ENCODE measurements around the gene RTBDN. TPM values are rescaled to one million over a fixed set of nuclear protein-coding genes. Genes with fewer than 3 reads are reported as not detected.
A peak's percentile ranks its signal among the peaks of the same experiment; 100 is the strongest.

The RTBDN gene
- total and polyA plus RNA-seq, 10 of the 15 experiments (the other 5 are each of a cell fraction or from before 2014, with no cell fraction given): 0.45 TPM; not detected in 9

GRCh38 chr19:12793290-12794195 lies 40.8 kb downstream of the RTBDN start (continued):
- peak; percentile 12 for TF ChIP-seq MLLT1 (IDR thresholded peaks at IDR 0.05)
- TF ChIP-seq LARP7 (IDR thresholded peaks at IDR 0.05): peak; percentile 87
- TF ChIP-seq EZH2 (IDR thresholded peaks at IDR 0.05; ENCODE audit: borderline replicate concordance, control insufficient read depth, low read depth, low read length): no peak
- TF ChIP-seq NFYB (IDR thresholded peaks at IDR 0.05; ENCODE audit: insufficient read depth, low read depth, low read length): no peak
- no peak for TF ChIP-seq YBX1 (IDR thresholded peaks at IDR 0.05)
- no peak for TF ChIP-seq ZBTB40 (IDR thresholded peaks at IDR 0.05; ENCODE audit: borderline replicate concordance)
- TF ChIP-seq ATF2 (IDR thresholded peaks at IDR 0.05; ENCODE audit: low read length): no peak
- TF ChIP-seq CEBPB (IDR thresholded peaks at IDR 0.05; ENCODE audit: borderline replicate concordance in 1 of 2, low read depth in 2 of 2, low read length in 2 of 2): no peak
- TF ChIP-seq EP300 (IDR thresholded peaks at IDR 0.05; ENCODE audit: borderline replicate concordance in 1 of 2, control insufficient read depth in 1 of 2, low read depth in 2 of 2, low read length in 2 of 2): peak; percentile 29 to 57; a peak in 3 of 4 replicates
- no peak for TF ChIP-seq IRF3 (IDR thresholded peaks at IDR 0.05)
- peak; percentile 80 for TF ChIP-seq CREM (IDR thresholded peaks at IDR 0.05; ENCODE audit: low read depth)
- TF ChIP-seq RAD51 (IDR thresholded peaks at IDR 0.05): no peak
- peak; percentile 92 to 93 for TF ChIP-seq IKZF2 (IDR thresholded peaks at IDR 0.05)
- TF ChIP-seq RB1 (IDR thresholded peaks at IDR 0.05; ENCODE audit: borderline replicate concordance): peak; percentile 71; the same call in 1 of the 2 replicates
- TF ChIP-seq BACH1 (IDR thresholded peaks at IDR 0.05; ENCODE audit: borderline replicate concordance): peak; percentile 99
- peak; percentile 70; the same call in 1 of the 2 replicates for TF ChIP-seq CBFB (IDR thresholded peaks at IDR 0.05; ENCODE audit: low read depth)
- TF ChIP-seq DPF2 (IDR thresholded peaks at IDR 0.05): peak; percentile 98
- TF ChIP-seq NRF1 (conservative IDR thresholded peaks at IDR 0.05; ENCODE audit: low read depth, low read length): peak; percentile 65
- peak; percentile 87; the same call in 1 of the 2 replicates for TF ChIP-seq ZNF217 (IDR thresholded peaks at IDR 0.05)
- no peak; the same call in 1 of the 2 replicates for TF ChIP-seq TARDBP (IDR thresholded peaks at IDR 0.05; ENCODE audit: borderline replicate concordance)
- no peak for TF ChIP-seq FOS (IDR thresholded peaks at IDR 0.05; ENCODE audit: borderline replicate concordance, extremely low read depth, insufficient read length)
- TF ChIP-seq KAT2A (conservative IDR thresholded peaks at IDR 0.05; ENCODE audit: control insufficient read depth, low read depth, low read length): no peak
